ENCODE measurements around the gene CHI3L1. TPM values are rescaled to one million over a fixed set of nuclear protein-coding genes. Genes with fewer than 3 reads are reported as not detected.

CHI3L1 gene
- total RNA-seq, 4 donors from 2014 or later, result 6.2 to 28.2 (median 21.2) TPM; not detected in 1

DNA sequence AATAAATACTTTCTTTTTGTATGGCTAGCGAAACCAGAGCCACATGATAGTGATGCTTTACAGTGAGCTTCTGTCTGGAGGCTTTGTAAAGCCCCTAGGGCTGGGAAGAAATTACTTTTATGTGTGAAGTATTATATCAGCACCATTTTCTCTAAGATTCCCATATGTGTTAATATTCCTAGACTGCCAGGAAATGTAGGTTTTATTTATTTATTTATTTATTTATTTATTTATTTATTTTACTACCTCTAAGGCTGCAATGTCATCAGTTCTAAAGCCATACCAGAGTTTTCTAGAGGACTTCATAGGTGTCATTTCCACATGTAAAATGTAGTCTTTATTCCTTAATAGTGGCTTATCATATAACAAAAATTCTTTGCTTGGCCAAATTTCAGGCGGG is 4.4 kb upstream of the CHI3L1 start:
- H3K27me3 ChIP-seq, result no peaks in the 10 kb centered on the region
- H3K4me1 ChIP-seq, result peaks cover 0 to 6% of the 10 kb centered on the region in 2 donors
- TF ChIP-seq POLR2A (IDR thresholded peaks at IDR 0.05), result no peak
- TF ChIP-seq, protein P1, sequence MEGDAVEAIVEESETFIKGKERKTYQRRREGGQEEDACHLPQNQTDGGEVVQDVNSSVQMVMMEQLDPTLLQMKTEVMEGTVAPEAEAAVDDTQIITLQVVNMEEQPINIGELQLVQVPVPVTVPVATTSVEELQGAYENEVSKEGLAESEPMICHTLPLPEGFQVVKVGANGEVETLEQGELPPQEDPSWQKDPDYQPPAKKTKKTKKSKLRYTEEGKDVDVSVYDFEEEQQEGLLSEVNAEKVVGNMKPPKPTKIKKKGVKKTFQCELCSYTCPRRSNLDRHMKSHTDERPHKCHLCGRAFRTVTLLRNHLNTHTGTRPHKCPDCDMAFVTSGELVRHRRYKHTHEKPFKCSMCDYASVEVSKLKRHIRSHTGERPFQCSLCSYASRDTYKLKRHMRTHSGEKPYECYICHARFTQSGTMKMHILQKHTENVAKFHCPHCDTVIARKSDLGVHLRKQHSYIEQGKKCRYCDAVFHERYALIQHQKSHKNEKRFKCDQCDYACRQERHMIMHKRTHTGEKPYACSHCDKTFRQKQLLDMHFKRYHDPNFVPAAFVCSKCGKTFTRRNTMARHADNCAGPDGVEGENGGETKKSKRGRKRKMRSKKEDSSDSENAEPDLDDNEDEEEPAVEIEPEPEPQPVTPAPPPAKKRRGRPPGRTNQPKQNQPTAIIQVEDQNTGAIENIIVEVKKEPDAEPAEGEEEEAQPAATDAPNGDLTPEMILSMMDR (IDR thresholded peaks at IDR 0.05), result no peak
- no peaks in the 10 kb centered on the region for H3K9me3 ChIP-seq
- no peak overlapping the region for H3K4me3 ChIP-seq
- H3K36me3 ChIP-seq, result no peaks in the 10 kb centered on the region
- intact Hi-C loops (cut with DNase I; ENCODE audit: low total_unique reads), result no loop called here
- DNase-seq, result no peak
- no peak overlapping the region for H3K27ac ChIP-seq

DNA sequence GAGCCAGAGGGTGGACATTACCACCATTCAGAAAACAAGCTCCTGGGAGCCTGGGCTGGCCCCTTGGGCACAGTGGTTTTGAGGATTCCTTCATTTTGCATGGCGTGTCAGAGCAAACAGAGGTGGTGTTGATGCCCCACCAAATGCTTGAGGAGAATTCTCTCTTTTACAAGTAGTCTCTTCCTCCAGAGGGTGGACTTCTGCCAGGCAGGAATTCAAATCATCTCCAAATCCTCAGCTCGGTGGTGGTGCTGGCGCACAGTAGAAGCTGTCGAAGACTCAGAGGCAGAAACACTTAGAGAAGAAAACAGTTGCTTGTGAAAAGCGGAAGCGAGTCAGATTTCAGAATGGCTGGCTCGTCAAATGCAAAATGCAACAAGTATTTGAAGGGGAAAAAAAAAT is 3.4 kb upstream of the CHI3L1 start:
- intact Hi-C loops (cut with DNase I; ENCODE audit: low total_unique reads), result no loop called here
- no peak for DNase-seq
- Histone ChIP-seq H3K27ac (no peak overlapping the region), H3K36me3 (no peaks in the 10 kb centered on the region), H3K4me3 (no peak overlapping the region), H3K4me1 (peaks cover 0 to 6% of the 10 kb centered on the region in 2 donors), H3K9me3 (no peaks in the 10 kb centered on the region), H3K27me3 (no peaks in the 10 kb centered on the region)
- no peak for TF ChIP-seq POLR2A (IDR thresholded peaks at IDR 0.05)
- TF ChIP-seq, protein P1 (IDR thresholded peaks at IDR 0.05), result no peak

DNA sequence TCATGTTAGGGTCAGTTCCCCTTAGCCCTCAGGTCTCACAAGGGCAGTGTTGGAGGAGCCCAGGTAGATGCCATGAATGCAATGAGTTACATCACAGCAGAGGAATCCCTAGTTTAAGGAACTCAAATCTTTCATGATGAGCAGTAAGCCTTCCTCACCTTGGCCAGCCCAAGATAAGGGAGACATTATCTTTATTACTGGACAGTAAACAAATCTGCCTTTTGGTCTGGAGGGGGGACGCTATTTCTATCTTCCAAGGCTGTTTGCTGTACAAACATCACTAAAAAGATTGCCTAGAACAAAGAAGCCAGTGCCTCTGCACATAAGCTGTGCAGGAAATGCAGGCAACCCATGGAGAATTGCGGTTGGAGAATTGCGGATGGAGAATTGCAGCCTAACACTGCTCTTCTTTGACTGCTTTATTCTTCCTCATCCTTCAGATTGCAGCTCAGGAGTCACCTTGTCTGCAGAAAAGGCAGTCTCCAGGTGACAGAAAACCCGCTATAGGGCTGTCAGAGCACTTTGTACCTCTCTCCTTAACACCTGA is 2.3 kb upstream of the CHI3L1 start:
- Histone ChIP-seq H3K4me3 (no peak overlapping the region), H3K27me3 (no peaks in the 10 kb centered on the region), H3K9me3 (no peaks in the 10 kb centered on the region), H3K4me1 (peaks cover 0 to 6% of the 10 kb centered on the region in 2 donors), H3K36me3 (no peaks in the 10 kb centered on the region), H3K27ac (peak overlapping the region in 1 of 2 donors; percentile 77)
- intact Hi-C loops (cut with DNase I; ENCODE audit: low total_unique reads), result no loop called here
- no peak for DNase-seq
- no peak for TF ChIP-seq POLR2A (IDR thresholded peaks at IDR 0.05)
- TF ChIP-seq, protein P1 (IDR thresholded peaks at IDR 0.05), result no peak

DNA sequence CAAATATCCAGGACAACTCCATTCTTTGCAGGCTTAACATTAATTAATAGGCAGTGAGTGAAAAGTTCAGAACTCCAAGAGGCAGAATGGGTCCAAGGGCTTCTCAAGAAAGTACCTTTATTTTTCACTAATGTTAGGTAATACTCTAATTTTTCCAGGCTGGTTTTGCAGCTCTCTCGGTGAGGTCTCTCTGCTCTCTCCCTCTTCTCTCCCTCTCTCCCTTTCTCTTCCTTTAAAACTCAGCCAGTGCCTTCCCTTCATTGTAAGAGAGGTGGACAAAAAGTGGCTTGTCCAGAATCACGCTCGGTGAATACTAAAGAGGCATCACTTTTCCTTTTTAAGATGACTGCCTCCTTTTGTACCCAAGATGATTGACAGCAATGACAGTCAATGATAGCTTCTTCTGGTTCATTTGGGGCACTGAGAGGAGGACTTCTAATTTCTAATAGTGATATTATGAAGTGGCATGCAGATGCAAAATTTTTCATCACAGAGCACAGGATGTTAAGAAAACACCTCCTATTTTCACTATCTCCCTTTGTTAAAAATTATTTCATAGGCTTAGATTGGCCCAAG is 1.3 kb upstream of the CHI3L1 start:
- intact Hi-C loops (cut with DNase I; ENCODE audit: low total_unique reads), result no loop called here
- Histone ChIP-seq H3K4me3 (no peak overlapping the region), H3K4me1 (peaks cover 0 to 6% of the 10 kb centered on the region in 2 donors), H3K9me3 (no peaks in the 10 kb centered on the region), H3K27me3 (no peaks in the 10 kb centered on the region), H3K36me3 (no peaks in the 10 kb centered on the region), H3K27ac (peak overlapping the region; percentile 56 to 77)
- TF ChIP-seq POLR2A (IDR thresholded peaks at IDR 0.05), result no peak
- TF ChIP-seq, protein P1 (IDR thresholded peaks at IDR 0.05), result no peak
- no peak for DNase-seq

DNA sequence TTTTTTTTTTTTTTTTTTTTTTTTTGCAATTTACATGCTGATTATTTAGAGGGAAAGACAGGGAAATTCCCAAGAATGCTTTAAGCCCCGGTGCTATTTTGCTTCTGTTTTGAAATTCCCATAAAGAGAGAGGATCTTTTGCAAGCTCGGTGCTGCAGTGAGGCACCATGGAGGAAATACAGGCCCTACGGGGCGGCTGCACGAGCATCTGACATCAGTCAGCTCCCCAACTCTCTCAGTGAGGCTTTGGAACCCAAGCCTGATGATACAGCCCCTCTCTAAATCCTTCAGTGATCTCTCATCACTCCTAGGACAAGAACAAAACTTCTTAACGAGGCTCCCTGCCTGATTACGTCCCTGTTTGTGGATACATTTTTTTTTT is 791 bp upstream of the CHI3L1 start:
- Histone ChIP-seq H3K27me3 (no peaks in the 10 kb centered on the region), H3K4me3 (no peak overlapping the region), H3K9me3 (no peaks in the 10 kb centered on the region), H3K4me1 (peaks cover 0 to 6% of the 10 kb centered on the region in 2 donors), H3K36me3 (no peaks in the 10 kb centered on the region), H3K27ac (peak overlapping the region; percentile 56 to 77)
- no peak for DNase-seq
- no peak for TF ChIP-seq POLR2A (IDR thresholded peaks at IDR 0.05)
- TF ChIP-seq, protein P1 (IDR thresholded peaks at IDR 0.05), result no peak
- intact Hi-C loops (cut with DNase I; ENCODE audit: low total_unique reads), result no loop called here
